ENCODE measurements around the gene BBS12.
A peak's percentile ranks its signal among the peaks of the same experiment; 100 is the strongest.
"Not testable (repeated sequence)": the region's sequence is repeated elsewhere in the genome, so short reads cannot be mapped to it uniquely, and the experiment has no call there.

Gene BBS12

GRCh38 chr4:122764821-122765215, 32.3 kb downstream of the BBS12 start:
- DNase-seq = no peak

DNA sequence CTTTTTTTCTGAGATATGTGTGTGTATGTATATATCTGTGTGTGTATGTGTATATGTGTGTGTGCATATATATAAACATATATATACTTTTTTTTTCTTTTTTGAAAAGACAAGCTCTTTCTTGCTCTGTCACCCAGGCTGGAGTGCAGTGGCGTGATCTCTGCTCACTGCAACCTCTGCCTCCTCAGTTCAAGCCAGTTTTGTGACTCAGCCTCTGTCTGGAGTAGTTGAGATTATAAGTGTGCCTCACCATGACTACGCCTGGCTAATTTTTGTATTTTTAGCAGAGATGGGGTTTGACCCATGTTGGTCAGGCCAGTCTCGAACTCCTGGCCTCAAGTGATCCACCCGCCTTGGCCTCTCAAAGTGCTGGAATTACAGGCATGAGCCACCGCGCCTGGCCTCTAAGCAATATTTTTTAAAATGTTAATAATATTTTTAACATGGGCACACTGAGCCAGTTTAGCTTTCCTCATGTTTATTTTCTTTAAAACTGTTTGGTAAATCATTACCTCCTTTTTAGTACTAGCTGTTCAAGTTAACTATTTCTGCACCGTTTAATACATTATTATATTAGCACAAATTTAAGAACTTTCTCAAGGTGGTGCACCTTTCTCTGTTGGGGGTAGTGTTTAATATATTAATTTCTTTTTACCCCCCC, 33.3 kb downstream of the BBS12 start:
- DNase-seq = no peak

GRCh38 chr4:122766353-122766705, 33.8 kb downstream of the BBS12 start:
- DNase-seq = no peak

DNA sequence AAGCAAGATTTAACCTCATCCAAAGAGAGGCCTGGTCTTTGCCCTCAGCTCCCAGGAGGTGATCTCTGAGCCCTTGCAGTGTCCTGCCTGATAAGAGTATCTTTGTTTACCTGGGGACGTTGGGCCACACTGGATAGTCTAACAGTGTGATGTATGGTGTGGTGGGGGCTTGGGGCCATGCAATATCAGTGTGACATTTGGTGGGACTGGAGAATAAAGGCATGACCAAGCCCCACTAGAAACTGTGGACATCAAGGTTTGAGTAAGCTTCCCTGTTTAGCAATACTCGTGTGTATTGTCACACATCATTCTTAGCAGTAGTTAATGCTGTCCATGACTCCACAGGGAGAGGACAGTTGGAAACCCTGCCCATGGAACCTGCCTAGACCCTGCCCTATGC, 34.4 kb downstream of the BBS12 start:
- DNase-seq = no peak

GRCh38 chr4:122771724-122772123, 39.2 kb downstream of the BBS12 start:
- no peak for DNase-seq

DNA sequence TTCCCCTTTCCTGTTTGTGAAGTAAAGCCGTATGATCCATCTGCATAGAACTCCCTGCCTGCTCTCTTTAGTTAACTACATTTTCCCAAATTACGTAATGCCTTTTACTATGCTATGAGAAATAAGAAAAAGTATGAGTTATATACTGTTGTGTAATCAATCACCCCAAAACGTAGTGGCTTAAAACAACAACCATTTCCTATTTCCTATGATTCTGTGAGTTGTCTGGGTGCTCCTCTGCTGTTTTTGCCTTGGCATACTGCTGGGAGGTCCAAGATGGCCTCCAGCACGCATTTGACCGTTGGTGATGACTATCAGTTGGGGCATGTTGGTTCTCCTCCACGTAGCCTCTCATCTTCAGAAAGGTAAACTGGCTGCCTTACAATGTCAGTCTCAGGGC, 39.8 kb downstream of the BBS12 start:
- no peak for DNase-seq

GRCh38 chr4:122772986-122773385, 40.5 kb downstream of the BBS12 start:
- no peak for DNase-seq

- no peak for DNase-seq
Measured at GRCh38 chr4:122775039-122775438, 42.5 kb downstream of the BBS12 start.

DNA sequence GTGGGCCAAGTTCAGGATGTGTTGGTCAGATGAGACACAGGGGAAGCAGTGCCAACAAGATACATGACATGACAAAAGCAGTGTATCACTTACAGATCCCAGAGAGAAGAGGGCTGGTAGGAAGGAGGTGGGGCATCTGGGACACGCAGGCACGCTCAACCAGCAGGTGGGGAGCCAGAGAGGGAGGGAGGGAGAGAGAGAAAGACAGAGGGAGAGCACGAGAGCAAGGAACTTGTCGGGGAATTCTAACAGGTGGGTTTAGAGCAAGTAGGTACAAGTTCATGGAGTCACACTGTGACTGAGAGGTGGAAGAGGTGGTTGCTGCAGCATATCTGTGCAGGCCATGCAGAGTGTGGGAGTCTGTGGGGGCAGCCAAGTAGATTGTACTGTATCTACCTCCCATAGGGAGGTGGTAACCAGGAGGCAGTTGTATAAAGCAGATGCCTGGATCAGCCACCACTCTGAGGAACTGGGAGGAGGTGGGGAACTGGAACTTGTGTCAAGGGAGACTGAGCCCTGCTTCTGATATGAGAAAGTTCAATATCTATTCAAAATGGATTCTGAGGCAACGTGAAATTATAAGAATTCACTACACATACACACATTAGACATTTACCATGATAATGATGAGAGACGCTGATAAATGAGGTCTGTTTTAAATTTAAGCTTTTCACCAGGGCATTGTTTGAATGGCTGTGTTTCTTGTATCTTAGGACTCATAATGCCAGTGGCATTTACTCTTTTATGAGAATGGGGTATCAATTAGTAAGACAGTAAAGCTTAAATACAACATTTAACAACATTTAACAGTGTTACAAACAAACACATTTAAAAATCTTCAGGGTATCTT, 43.7 kb downstream of the BBS12 start:
- DNase-seq = no peak

- DNase-seq = no peak
Measured at GRCh38 chr4:122776916-122777315, 44.4 kb downstream of the BBS12 start.

DNA sequence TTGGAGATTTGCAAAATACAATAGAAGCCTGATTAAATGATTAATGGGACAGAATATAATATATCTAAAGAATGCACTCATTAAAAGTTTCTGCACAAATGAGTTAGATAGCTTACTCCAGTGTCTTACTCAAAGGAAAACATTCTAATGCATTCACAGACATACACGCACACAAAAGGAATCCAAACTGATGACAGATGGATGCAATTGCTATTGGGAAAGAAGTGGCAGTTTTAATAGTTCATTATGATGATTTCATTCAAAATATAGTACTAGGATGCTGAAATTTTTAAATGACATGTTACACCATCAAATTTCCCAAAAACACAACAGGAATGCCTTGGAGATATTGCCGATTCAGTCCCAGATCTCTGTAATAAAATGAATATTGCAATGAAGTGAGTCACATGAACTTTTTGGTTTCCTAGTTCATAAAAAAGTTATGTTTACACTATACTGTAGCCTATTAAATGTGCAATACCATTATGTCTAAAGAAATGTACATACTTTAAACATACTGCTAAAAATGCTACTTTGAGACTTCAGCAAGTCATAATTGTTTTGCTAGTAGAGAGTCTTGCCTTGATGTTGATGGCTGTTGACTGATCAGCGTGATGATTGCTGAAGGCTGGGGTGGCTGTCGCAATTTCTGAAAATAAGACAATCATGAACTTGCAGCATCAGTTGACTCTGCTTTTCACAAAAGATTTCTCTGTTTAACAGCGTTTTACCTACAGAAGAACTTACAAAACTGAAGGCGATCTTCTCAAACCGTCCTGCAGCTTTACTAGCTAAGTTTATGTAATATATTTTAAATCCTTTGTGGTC, 45.6 kb downstream of the BBS12 start:
- DNase-seq = no peak

DNA sequence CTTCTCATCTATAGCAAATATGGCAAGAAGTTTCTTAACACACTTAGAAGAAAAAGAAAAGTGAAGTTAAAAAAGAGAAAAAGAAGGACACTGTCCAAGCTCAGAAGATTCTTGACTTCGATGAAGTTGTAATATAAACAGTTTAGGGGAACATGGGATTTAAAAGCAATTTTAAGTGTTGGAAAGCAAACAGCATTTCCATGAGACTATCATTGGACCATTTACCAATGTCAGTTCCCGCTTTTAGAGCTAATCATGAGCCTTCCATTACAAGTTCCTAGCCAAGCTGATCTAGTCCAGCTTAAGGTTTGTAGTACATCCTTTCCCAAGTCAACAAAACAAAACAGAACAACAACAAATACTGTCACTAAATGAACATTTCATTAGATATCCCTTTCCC, 49.0 kb downstream of the BBS12 start:
- DNase-seq = no peak

- peak in 7 of 51 donors; percentile 2 to 62 (median 14) for DNase-seq
Measured at GRCh38 chr4:122783301-122784215, 51.1 kb downstream of the BBS12 start.

DNA sequence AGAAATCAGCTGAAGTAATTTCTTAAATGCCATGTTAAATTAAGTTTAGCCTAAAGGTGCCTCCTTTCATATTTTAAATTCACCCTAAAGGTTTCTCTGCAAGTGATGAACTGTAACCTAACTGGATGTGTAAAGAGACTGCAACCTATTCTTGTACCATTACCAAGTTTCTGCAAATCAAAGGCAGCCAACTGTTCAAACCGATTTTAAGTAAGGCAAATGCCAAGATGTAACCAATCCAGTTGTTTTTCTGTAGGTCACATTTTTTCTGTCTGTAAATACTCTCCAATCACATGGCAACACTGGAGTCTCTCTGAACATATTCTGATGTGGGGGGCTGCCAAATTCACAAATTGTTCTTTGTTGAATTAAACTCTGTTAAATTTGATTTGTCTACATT, 51.8 kb downstream of the BBS12 start:
- DNase-seq = no peak

DNA sequence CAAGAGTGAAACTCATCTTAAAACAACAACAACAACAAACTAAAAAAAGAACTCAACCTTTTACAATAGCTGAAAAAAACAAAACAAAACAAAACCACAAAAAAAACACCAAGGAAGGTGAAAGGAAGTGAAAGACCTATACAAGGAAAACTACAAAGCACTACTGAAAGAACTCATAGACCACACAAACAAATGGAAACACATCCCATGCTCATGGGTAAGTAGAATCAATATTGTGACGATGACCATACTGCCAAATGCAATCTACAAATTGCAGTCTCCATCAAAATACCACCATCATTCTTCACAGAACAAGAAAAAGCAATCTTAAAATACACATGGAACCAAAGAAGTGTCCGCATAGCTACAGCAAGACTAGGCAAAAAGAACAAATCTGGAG, 52.6 kb downstream of the BBS12 start:
- DNase-seq = no peak

DNA sequence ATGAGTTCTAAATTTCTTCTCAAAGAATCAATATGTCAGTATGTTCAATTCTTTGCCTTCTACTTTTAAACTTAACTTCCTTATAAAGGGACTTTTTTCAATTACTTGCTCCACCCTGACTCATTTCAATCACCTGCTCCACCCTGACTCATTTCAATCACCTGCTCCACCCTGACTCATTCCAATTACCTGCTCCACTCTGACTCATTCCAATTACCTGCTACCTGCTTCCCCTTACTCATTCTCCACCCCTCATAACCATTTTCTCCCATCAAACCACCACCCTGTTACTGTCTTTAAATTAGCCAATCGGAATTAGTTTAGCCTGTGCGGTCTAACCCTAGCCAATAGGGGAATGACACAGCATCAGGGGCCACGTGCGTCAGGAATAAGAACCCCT, 53.8 kb downstream of the BBS12 start:
- DNase-seq = not testable (repeated sequence)

- DNase-seq = not testable (repeated sequence)
Measured at GRCh38 chr4:122786920-122787319, 54.4 kb downstream of the BBS12 start.

GRCh38 chr4:122787940-122788339, 55.4 kb downstream of the BBS12 start:
- no peak for DNase-seq

DNA sequence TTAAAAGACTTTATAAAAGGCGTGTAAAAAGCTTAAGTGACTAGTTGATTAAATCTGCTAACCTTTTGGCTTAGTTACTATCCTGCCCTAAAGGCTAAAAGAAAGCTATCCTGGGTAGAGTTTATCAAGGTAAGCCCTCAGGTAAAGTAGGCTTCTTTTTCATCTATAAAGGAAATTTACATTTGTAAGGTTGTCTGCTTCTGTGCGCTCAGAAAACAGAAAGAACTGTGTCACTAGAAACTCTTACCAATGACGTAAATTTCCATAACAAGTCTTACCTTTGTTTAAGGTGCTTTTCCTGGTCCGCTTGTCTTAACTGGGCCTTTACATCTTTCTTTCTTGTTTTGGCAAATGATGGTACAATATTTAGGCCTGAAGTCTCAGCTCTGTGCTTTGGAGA, 56.4 kb downstream of the BBS12 start:
- no peak for DNase-seq

DNA sequence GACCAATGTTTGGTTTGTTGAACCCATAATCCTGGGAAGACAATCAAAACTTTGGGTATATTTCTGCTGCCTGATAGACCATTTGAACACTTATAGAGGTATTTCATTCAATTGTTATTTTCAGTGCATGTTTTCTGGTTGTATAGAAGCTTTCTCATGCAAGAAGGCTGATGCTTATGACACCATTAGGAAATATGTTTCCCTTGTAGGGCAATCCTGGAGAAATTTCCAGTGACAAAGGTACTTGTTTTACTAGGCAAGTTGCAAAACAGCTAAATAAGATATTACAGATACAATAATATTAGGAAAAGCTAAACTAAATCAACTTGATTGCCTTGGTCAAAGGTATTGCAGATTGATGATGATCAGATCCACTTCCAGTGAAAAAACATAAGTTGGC, 61.3 kb downstream of the BBS12 start:
- DNase-seq = no peak
